Loucy (cell line): ENCODE measurements around the gene HS3ST3A1.

Experiments used
- H2AFZ ChIP-seq: fragments of 200-600 bp; sonication (generic); 2 replicates; pipeline ENCODE4 v1.6.0; 2016; ENCODE audit warnings: antibody characterized with exemption, mild to moderate bottlenecking, low read length, moderate library complexity
- H3F3A ChIP-seq: fragments of 200-600 bp; 2 replicates; pipeline ENCODE4 v1.6.0; 2016; ENCODE audit warnings: antibody characterized with exemption, low read depth, mild to moderate bottlenecking
- H3K27me3 ChIP-seq: fragments of 200-600 bp; sonication (generic); 2 replicates; pipeline ENCODE4 v1.6.1; 2014; ENCODE audit warnings: low read length, mild to moderate bottlenecking; ENCODE audit not compliant: insufficient read depth, poor library complexity, severe bottlenecking
- H3K36me3 ChIP-seq: fragments of 200-600 bp; sonication (generic); 2 replicates; pipeline ENCODE4 v1.6.1; 2016; ENCODE audit warnings: low read length; ENCODE audit not compliant: insufficient read depth
- H3K4me1 ChIP-seq: fragments of 200-600 bp; sonication (generic); 2 replicates; pipeline ENCODE4 v1.5.1; 2014; ENCODE audit warnings: low read length, mild to moderate bottlenecking; ENCODE audit not compliant: insufficient read depth, poor library complexity, severe bottlenecking
- H3K4me2 ChIP-seq: fragments of 200-600 bp; sonication (generic); 2 replicates; pipeline ENCODE4 v1.6.0; 2014; ENCODE audit warnings: antibody characterized with exemption, low read length, low read depth, mild to moderate bottlenecking; ENCODE audit not compliant: poor library complexity, severe bottlenecking
- H3K4me3 ChIP-seq: fragments of 200-600 bp; sonication (generic); 2 replicates; pipeline ENCODE4 v1.5.1; 2014; ENCODE audit warnings: low read length, mild to moderate bottlenecking, mixed read lengths; ENCODE audit not compliant: poor library complexity, severe bottlenecking
- H3K79me2 ChIP-seq: fragments of 200-600 bp; sonication (generic); 2 replicates; pipeline ENCODE4 v1.6.1; 2014; ENCODE audit warnings: low read length; ENCODE audit not compliant: insufficient read depth
- H3K9ac ChIP-seq: fragments of 200-600 bp; sonication (generic); 2 replicates; pipeline ENCODE4 v1.6.0; 2014; ENCODE audit warnings: mild to moderate bottlenecking, low read depth, low read length, moderate library complexity; ENCODE audit not compliant: poor library complexity, severe bottlenecking
- H3K9me2 ChIP-seq: fragments of 200-600 bp; sonication (generic); replicated peaks from 2 replicates; pipeline ENCODE4 v1.6.1; 2016; ENCODE audit warnings: low read depth, low read length, mixed read lengths
- H3K9me3 ChIP-seq: fragments of 200-600 bp; sonication (generic); 2 replicates; pipeline ENCODE4 v1.6.1; 2014; ENCODE audit warnings: mild to moderate bottlenecking, antibody characterized with exemption, low read length, low read depth; ENCODE audit not compliant: insufficient read depth
- H4K20me1 ChIP-seq: fragments of 200-600 bp; sonication (generic); 2 replicates; pipeline ENCODE4 v1.6.0; 2014; ENCODE audit warnings: antibody characterized with exemption, low read length, mild to moderate bottlenecking; ENCODE audit not compliant: insufficient read depth, poor library complexity, severe bottlenecking
- CTCF ChIP-seq: fragments of 200-600 bp; sonication (generic); conservative IDR thresholded peaks from 2 replicates; pipeline ENCODE4 v1.5.1; 2014; ENCODE audit warnings: mild to moderate bottlenecking, antibody characterized with exemption, low read length
- EZH2phosphoT487 ChIP-seq: fragments of 200-600 bp; IDR thresholded peaks from 2 replicates; pipeline ENCODE4 v1.6.1; 2018; ENCODE audit warnings: antibody characterized with exemption, mild to moderate bottlenecking, moderate library complexity, borderline replicate concordance

The HS3ST3A1 gene

GRCh38 chr17:13595599-13595899 lies 6.2 kb downstream of the HS3ST3A1 start:
- H3K4me2 ChIP-seq = no peak overlapping the region
- H3F3A ChIP-seq = no peaks in the 10 kb centered on the region
- no peaks in the 10 kb centered on the region for H3K9me3 ChIP-seq
- H2AFZ ChIP-seq = peak overlapping the region; percentile 38; the same call in 1 of the 2 replicates
- H3K9ac ChIP-seq = no peak overlapping the region
- H3K27me3 ChIP-seq = no peaks in the 10 kb centered on the region
- no peaks in the 10 kb centered on the region for H3K36me3 ChIP-seq
- H3K4me3 ChIP-seq = no peak overlapping the region
- TF ChIP-seq CTCF (no peak), EZH2phosphoT487 (no peak)
- H3K9me2 ChIP-seq = no peaks in the 10 kb centered on the region
- H4K20me1 ChIP-seq = no peaks in the 10 kb centered on the region
- H3K4me1 ChIP-seq = no peaks in the 10 kb centered on the region
- H3K79me2 ChIP-seq = no peaks in the 10 kb centered on the region

GRCh38 chr17:13594762-13595598 lies 6.7 kb downstream of the HS3ST3A1 start:
- TF ChIP-seq EZH2phosphoT487 (no peak), CTCF (peak; percentile 92)
- Histone ChIP-seq H3K4me2 (no peak overlapping the region), H3F3A (no peaks in the 10 kb centered on the region), H4K20me1 (no peaks in the 10 kb centered on the region), H3K36me3 (no peaks in the 10 kb centered on the region), H3K9me3 (no peaks in the 10 kb centered on the region), H2AFZ (peak overlapping the region; percentile 38), H3K9me2 (no peaks in the 10 kb centered on the region), H3K79me2 (no peaks in the 10 kb centered on the region), H3K4me1 (no peaks in the 10 kb centered on the region), H3K27me3 (no peaks in the 10 kb centered on the region), H3K9ac (no peak overlapping the region), H3K4me3 (no peak overlapping the region)

GRCh38 chr17:13594310-13594709 lies 7.4 kb downstream of the HS3ST3A1 start:
- no peaks in the 10 kb centered on the region for H3K36me3 ChIP-seq
- no peaks in the 10 kb centered on the region for H4K20me1 ChIP-seq
- no peaks in the 10 kb centered on the region for H3K27me3 ChIP-seq
- no peaks in the 10 kb centered on the region for H3F3A ChIP-seq
- no peaks in the 10 kb centered on the region for H3K4me1 ChIP-seq
- H3K4me3 ChIP-seq = no peak overlapping the region
- H3K9ac ChIP-seq = no peak overlapping the region
- no peak overlapping the region for H2AFZ ChIP-seq
- no peaks in the 10 kb centered on the region for H3K9me2 ChIP-seq
- H3K9me3 ChIP-seq = no peaks in the 10 kb centered on the region
- TF ChIP-seq CTCF (no peak), EZH2phosphoT487 (no peak)
- H3K79me2 ChIP-seq = no peaks in the 10 kb centered on the region
- no peak overlapping the region for H3K4me2 ChIP-seq
